ENCODE measurements around the gene FRMD7. TPM values are rescaled to one million over a fixed set of nuclear protein-coding genes. Genes with fewer than 3 reads are reported as not detected.

The FRMD7 gene, protein sequence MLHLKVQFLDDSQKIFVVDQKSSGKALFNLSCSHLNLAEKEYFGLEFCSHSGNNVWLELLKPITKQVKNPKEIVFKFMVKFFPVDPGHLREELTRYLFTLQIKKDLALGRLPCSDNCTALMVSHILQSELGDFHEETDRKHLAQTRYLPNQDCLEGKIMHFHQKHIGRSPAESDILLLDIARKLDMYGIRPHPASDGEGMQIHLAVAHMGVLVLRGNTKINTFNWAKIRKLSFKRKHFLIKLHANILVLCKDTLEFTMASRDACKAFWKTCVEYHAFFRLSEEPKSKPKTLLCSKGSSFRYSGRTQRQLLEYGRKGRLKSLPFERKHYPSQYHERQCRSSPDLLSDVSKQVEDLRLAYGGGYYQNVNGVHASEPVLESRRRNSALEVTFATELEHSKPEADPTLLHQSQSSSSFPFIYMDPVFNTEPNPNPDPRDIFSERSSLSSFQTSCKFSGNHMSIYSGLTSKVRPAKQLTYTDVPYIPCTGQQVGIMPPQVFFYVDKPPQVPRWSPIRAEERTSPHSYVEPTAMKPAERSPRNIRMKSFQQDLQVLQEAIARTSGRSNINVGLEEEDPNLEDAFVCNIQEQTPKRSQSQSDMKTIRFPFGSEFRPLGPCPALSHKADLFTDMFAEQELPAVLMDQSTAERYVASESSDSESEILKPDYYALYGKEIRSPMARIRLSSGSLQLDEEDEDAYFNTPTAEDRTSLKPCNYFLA
- under 0.01 TPM in 1 of 2 replicates, not detected in the other for total RNA-seq

DNA sequence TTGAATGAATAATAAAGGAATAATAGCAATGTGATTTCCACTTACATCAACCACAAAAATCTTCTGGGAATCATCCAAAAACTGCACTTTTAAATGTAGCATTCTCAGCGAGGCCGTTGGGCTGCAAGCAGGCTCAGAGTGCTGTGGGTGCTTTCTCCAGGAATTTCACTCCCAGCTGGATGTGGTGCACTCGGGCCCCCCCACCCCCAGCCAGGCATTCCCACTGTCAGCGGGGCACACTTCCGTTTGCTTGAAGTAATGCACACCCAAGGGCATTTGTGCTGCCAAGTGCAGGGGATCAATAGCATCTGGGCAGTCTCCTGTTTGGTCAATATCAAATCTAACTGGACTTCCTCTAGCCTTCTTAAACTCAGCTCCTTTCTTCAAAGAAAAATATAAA, at the start of gene FRMD7:
Gene FRMD7 (minus strand): TSS at position 278 of the 400 bp plus-strand sequence. CDS start 176 bp downstream, at position 102.

Other genes with a start within 250 kb of the FRMD7 start
- 1.4 and 2.8 TPM in 2 replicates for gene STK26, start 104.7 kb downstream of the FRMD7 start, total RNA-seq
- gene RAP2C, start 91.4 kb upstream of the FRMD7 start, total RNA-seq = 12.1 and 12.7 TPM in 2 replicates

Data from bladder microvascular endothelial cell (primary cell).